Anterior cingulate cortex (tissue), 58 donors: ENCODE measurements around the gene ACACB.
A peak's percentile ranks its signal among the peaks of the same experiment; 100 is the strongest.
"Not testable (repeated sequence)": the region's sequence is repeated elsewhere in the genome, so short reads cannot be mapped to it uniquely, and the experiment has no call there.

Experiments used
- DNase-seq, 58 donors: peaks; one replicate each; lab custom pipeline; 2025; lab: John Stamatoyannopoulos, UW

Gene ACACB

GRCh38 chr12:109134186-109134917 is 18.0 kb downstream of the ACACB start:
- DNase-seq: peak in 2 of 58 donors; percentile 5 to 7

GRCh38 chr12:109137055-109137454 is 20.7 kb downstream of the ACACB start:
- DNase-seq: no peak

DNA sequence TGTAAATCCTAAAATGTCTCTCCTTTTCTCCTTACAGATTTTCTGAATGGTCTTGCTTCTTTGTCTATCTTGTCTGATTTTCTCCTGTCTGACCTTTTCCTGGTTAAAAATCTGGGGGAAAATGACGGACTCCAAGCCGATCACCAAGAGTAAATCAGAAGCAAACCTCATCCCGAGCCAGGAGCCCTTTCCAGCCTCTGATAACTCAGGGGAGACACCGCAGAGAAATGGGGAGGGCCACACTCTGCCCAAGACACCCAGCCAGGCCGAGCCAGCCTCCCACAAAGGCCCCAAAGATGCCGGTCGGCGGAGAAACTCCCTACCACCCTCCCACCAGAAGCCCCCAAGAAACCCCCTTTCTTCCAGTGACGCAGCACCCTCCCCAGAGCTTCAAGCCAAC is 23.0 kb downstream of the ACACB start:
- no peak for DNase-seq

GRCh38 chr12:109139791-109140190 is 23.4 kb downstream of the ACACB start:
- no peak for DNase-seq

DNA sequence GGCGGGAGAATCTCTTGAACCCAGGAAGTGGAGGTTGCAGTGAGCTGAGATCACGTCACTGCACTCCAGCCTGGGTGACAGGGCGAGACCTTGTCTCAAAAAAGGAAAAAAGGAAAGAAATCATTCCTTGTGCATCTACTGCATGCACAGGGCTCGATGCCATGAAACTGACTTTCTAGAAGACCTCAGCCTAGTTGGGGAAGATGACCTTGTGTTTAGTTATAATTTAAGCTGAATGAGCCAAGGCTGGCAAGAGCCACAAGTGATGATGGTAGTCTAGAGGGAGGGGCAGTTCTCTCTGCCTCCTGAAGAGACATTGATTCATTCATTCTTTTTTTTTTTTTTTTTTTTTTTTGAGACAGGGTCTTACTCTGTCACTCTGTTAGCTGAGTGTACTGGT is 24.2 kb downstream of the ACACB start:
- DNase-seq: no peak

GRCh38 chr12:109144224-109144623 is 27.8 kb downstream of the ACACB start:
- DNase-seq: no peak

GRCh38 chr12:109147126-109147525 is 30.7 kb downstream of the ACACB start:
- DNase-seq: not testable (repeated sequence)

- peak in 9 of 58 donors; percentile 3 to 49 (median 16) for DNase-seq
Observed at GRCh38 chr12:109147954-109148353, 31.6 kb downstream of the ACACB start.

- DNase-seq: no peak
Observed at GRCh38 chr12:109150124-109150640, 33.8 kb downstream of the ACACB start.

GRCh38 chr12:109151457-109151856 is 35.1 kb downstream of the ACACB start:
- no peak for DNase-seq

DNA sequence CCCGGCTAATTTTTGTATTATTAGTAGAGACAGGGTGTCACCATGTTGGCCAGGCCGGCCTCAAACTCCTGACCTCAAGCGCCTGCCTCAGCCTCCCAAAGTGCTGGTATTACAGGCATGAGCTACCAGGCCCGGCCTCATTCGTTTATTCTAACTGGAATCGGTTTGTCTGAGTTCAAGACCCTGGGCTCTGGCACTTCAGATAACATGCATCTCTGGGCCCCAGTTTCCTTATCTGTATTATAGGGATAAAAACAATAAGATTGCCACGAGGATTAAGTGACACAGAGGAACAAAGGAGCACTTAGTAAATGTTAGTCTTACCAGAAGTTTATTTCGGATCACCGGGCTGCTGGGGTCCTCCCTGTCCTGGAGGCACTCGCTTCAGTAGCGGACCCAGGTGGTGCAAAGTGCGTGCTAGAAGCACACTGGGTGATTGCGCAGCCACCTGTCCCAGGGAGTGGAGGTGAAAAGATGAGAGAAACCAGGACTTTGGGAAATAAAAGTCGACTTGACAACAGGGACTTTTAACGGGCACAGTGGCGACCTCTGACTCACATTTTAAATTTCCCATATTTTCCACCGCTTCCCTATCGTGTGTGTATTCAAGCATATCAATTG is 37.5 kb downstream of the ACACB start:
- DNase-seq: no peak

- peak in 55 of 58 donors; percentile 20 to 84 (median 71) for DNase-seq
Observed at GRCh38 chr12:109154451-109155438, 38.4 kb downstream of the ACACB start.

- DNase-seq: no peak
Observed at GRCh38 chr12:109156036-109156435, 39.6 kb downstream of the ACACB start.

DNA sequence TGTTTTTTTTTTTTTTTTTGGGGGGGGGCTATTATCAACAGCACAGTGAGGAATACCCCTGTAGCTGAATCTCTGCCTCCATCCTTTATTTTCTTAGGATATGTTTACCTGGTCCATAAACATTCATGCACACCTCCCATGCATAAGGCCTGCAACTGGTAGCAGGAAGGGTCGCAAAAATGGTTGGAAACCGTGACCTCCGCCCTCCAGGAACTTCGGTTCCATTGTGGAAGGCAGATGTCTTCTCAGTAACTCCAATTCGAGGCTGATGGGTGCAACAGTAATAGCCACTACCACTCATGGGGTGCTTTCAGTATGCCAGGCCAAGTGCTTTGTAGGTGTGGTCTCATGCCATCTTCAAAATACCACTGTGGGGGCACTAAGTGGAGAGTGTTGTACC is 40.2 kb downstream of the ACACB start:
- no peak for DNase-seq

DNA sequence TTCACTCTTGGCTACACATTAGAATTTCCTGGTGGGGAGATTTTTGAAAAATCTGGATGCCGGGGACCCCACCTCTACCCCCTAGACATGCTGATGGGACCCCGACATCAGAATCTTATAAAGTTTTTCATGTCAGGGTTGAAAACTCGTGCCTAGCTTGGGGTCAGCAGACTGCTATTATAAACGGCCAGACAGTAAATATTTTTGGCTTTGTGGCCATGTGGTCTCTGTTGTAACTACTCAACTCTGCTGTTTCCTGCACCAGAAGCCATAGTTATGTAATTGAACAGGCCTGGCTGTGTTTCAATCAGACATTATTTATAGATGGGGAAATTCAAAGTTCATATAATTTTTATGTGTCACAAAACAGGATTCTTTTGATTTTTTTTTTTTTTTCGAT is 41.6 kb downstream of the ACACB start:
- no peak for DNase-seq

DNA sequence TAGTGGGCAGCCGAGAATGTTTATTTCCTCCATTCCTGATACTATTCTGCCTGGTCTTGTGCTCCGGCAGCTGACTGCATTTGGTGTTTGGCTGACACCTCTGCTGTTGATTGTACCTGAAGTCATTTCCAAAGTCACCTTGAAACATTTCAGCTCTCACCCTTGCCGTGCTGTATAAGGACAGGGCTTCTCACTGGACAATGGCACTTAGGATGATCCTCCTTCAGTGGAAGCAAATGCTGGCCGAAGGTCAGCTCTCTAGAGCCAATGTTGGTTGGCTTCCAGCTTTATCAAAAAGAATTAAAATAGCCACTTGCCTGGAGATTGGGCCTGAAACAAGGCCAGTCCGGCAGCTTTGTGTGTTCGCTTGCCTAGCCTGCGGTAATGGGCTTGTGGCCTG is 44.0 kb downstream of the ACACB start:
- peak in 1 of 58 donors; percentile 6 for DNase-seq

GRCh38 chr12:109160873-109161272 is 44.5 kb downstream of the ACACB start:
- no peak for DNase-seq

DNA sequence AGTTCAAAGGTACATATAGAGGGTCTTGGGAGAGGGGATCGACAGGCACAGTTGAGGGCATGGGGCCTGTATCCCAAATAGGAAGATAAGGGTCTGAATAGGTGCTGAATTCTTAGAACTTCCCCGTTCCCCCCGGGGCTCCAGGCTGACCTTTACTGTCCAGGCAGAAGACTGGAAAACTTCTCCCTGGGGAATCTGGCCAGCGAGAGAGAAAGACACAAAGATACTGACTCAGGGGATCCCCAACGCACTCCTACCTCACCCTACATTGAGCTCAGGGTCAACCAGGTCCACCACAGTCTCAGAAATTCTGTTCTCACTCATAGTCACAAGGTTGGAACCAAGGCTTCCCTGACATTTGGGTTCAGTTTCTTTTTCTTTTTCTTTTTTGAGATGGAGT is 46.2 kb downstream of the ACACB start:
- no peak for DNase-seq

GRCh38 chr12:109163167-109163566 is 46.8 kb downstream of the ACACB start:
- DNase-seq: no peak

GRCh38 chr12:109165599-109165998 is 49.2 kb downstream of the ACACB start:
- DNase-seq: no peak

GRCh38 chr12:109166371-109166770 is 50.0 kb downstream of the ACACB start:
- no peak for DNase-seq
